OCI-LY1 (cell line): Measurements from ENCODE around the gene NOTCH4.

ENCODE experiments used
- H2AFZ ChIP-seq: fragments of 200-600 bp; sonication (generic), shearing (Covaris generic); 2 replicates; pipeline ENCODE4 v1.6.0; 2014; ENCODE audit warnings: antibody characterized with exemption, mild to moderate bottlenecking, low read length
- H3F3A ChIP-seq: fragments of 200-600 bp; sonication (generic), shearing (Covaris generic); 2 replicates; pipeline ENCODE4 v1.6.0; 2014; ENCODE audit warnings: mild to moderate bottlenecking, antibody characterized with exemption, low read length, moderate library complexity; ENCODE audit not compliant: insufficient read depth
- H3K27ac ChIP-seq: fragments of 200-600 bp; sonication (generic); 2 replicates; pipeline ENCODE4 v1.5.1; 2014; ENCODE audit warnings: low read length, mixed run types, mild to moderate bottlenecking, low read depth; ENCODE audit not compliant: poor library complexity, severe bottlenecking
- H3K27me3 ChIP-seq: fragments of 200-600 bp; sonication (generic); 2 replicates; pipeline ENCODE4 v1.6.0; 2014; ENCODE audit warnings: antibody characterized with exemption, mild to moderate bottlenecking, low read length, moderate library complexity; ENCODE audit not compliant: insufficient read depth
- H3K36me3 ChIP-seq: fragments of 200-600 bp; sonication (generic); 2 replicates; pipeline ENCODE4 v1.6.1; 2014; ENCODE audit warnings: mild to moderate bottlenecking, antibody characterized with exemption, low read length, moderate library complexity, mixed read lengths; ENCODE audit not compliant: insufficient read depth
- H3K4me1 ChIP-seq: fragments of 200-600 bp; sonication (generic); 2 replicates; pipeline ENCODE4 v1.5.1; 2014; ENCODE audit warnings: mild to moderate bottlenecking, low read length, moderate library complexity; ENCODE audit not compliant: insufficient read depth, severe bottlenecking
- H3K4me2 ChIP-seq: fragments of 200-600 bp; sonication (generic), shearing (Covaris generic); 2 replicates; pipeline ENCODE4 v1.6.1; 2014; ENCODE audit warnings: low read length
- H3K4me3 ChIP-seq: fragments of 200-600 bp; sonication (generic); 2 replicates; pipeline ENCODE4 v1.5.1; 2014; ENCODE audit warnings: low read length, low read depth, mild to moderate bottlenecking, mixed read lengths; ENCODE audit not compliant: poor library complexity, severe bottlenecking
- H3K79me2 ChIP-seq: fragments of 200-600 bp; shearing (Covaris generic); 2 replicates; pipeline ENCODE4 v1.6.1; 2016; ENCODE audit warnings: mixed run types, low read length, mixed read lengths; ENCODE audit not compliant: insufficient read depth
- H3K9ac ChIP-seq: fragments of 200-600 bp; sonication (generic), shearing (Covaris generic); 2 replicates; pipeline ENCODE4 v1.6.1; 2014; ENCODE audit warnings: mild to moderate bottlenecking, low read length, mixed read lengths
- H3K9me2 ChIP-seq: fragments of 200-600 bp; sonication (generic), shearing (Covaris generic); 2 replicates; pipeline ENCODE4 v1.6.1; 2014; ENCODE audit warnings: low read depth, mild to moderate bottlenecking, low read length, mixed read lengths
- H3K9me3 ChIP-seq: fragments of 200-600 bp; shearing (Covaris generic); 2 replicates; pipeline ENCODE4 v1.6.1; 2014; ENCODE audit warnings: low read length, mixed read lengths
- H4K20me1 ChIP-seq: fragments of 200-600 bp; sonication (generic), shearing (Covaris generic); 2 replicates; pipeline ENCODE4 v1.6.0; 2016; ENCODE audit warnings: mild to moderate bottlenecking, low read length; ENCODE audit not compliant: insufficient read depth
- EZH2 ChIP-seq: fragments of 200-600 bp; sonication (generic), shearing (Covaris generic); IDR thresholded peaks from 2 replicates; pipeline ENCODE4 v1.8.0; 2017; ENCODE audit warnings: borderline replicate concordance, mixed run types, mild to moderate bottlenecking, antibody characterized with exemption, low read length, moderate library complexity, mixed read lengths
- TF ChIP-seq, protein P1 (sequence below): fragments of 200-600 bp; sonication (generic), shearing (Covaris generic); IDR thresholded peaks from 2 replicates; pipeline ENCODE4 v1.5.1; 2017; ENCODE audit warnings: mild to moderate bottlenecking, antibody characterized with exemption, low read length, moderate library complexity, mixed read lengths

The NOTCH4 gene

DNA sequence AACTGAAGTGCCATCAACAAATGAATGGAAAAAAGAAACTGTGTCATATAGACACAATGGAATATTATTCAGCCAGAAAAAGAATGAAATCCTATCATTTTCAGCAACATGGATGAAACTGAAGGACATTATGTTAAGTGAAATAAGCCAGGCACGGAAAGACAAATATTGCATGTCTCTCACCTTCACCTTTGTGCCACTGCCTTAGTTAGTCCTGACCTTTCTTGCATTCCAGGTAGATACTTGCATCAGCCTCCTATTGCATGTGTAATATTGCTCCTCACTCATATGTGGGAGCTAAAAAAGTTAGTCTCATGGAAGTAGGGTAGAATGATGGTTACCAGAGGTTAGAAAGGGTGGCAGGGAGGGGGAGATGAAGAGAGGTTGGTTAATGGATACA, 14.9 kb downstream of the NOTCH4 start:
- Histone ChIP-seq H3K27me3 (0 out of 2 replicates have a peak, but pooled peaks cover 6% of the 10 kb centered on the region), H3F3A (no peaks in the 10 kb centered on the region), H3K4me2 (no peak overlapping the region), H3K4me1 (no peaks in the 10 kb centered on the region), H3K9me3 (no peaks in the 10 kb centered on the region), H3K4me3 (no peak overlapping the region), H4K20me1 (no peaks in the 10 kb centered on the region), H3K27ac (no peak overlapping the region), H3K9ac (no peak overlapping the region), H3K36me3 (no peaks in the 10 kb centered on the region), H3K79me2 (no peaks in the 10 kb centered on the region), H2AFZ (no peak overlapping the region), H3K9me2 (no peaks in the 10 kb centered on the region)
- TF ChIP-seq, protein P1, sequence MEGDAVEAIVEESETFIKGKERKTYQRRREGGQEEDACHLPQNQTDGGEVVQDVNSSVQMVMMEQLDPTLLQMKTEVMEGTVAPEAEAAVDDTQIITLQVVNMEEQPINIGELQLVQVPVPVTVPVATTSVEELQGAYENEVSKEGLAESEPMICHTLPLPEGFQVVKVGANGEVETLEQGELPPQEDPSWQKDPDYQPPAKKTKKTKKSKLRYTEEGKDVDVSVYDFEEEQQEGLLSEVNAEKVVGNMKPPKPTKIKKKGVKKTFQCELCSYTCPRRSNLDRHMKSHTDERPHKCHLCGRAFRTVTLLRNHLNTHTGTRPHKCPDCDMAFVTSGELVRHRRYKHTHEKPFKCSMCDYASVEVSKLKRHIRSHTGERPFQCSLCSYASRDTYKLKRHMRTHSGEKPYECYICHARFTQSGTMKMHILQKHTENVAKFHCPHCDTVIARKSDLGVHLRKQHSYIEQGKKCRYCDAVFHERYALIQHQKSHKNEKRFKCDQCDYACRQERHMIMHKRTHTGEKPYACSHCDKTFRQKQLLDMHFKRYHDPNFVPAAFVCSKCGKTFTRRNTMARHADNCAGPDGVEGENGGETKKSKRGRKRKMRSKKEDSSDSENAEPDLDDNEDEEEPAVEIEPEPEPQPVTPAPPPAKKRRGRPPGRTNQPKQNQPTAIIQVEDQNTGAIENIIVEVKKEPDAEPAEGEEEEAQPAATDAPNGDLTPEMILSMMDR, result no peak
- no peak for TF ChIP-seq EZH2

DNA sequence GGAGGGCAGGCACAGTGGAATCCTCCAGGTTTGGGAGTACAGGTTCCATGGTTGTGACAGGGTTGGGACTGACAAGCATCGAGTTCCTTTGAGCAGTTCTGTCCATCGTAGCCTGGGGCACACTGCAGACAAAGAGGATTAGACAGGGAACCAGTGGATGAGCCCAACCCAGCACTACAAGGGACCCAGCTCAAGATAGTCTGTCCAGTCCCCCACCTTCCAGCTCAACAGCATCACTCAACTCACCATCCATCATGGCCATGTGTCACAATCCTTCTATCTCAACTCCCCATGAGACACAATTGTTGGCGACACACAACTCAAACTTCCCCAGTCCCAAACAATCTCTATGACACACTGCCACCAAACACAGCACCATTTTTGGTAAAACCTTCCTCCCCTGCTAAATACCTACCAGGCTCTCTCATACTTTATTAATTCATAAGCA, 19.6 kb downstream of the NOTCH4 start:
- H3K4me2 ChIP-seq, result no peak overlapping the region
- no peaks in the 10 kb centered on the region for H3F3A ChIP-seq
- H3K79me2 ChIP-seq, result no peaks in the 10 kb centered on the region
- H3K4me1 ChIP-seq, result no peaks in the 10 kb centered on the region
- 0 out of 2 replicates have a peak, but pooled peaks cover 6% of the 10 kb centered on the region for H3K27me3 ChIP-seq
- no peak overlapping the region for H3K4me3 ChIP-seq
- H3K9me2 ChIP-seq, result no peaks in the 10 kb centered on the region
- no peak overlapping the region for H2AFZ ChIP-seq
- H3K27ac ChIP-seq, result no peak overlapping the region
- TF ChIP-seq, protein P1, result no peak
- no peak for TF ChIP-seq EZH2
- H3K36me3 ChIP-seq, result no peaks in the 10 kb centered on the region
- no peaks in the 10 kb centered on the region for H3K9me3 ChIP-seq
- no peak overlapping the region for H3K9ac ChIP-seq
- H4K20me1 ChIP-seq, result no peaks in the 10 kb centered on the region

DNA sequence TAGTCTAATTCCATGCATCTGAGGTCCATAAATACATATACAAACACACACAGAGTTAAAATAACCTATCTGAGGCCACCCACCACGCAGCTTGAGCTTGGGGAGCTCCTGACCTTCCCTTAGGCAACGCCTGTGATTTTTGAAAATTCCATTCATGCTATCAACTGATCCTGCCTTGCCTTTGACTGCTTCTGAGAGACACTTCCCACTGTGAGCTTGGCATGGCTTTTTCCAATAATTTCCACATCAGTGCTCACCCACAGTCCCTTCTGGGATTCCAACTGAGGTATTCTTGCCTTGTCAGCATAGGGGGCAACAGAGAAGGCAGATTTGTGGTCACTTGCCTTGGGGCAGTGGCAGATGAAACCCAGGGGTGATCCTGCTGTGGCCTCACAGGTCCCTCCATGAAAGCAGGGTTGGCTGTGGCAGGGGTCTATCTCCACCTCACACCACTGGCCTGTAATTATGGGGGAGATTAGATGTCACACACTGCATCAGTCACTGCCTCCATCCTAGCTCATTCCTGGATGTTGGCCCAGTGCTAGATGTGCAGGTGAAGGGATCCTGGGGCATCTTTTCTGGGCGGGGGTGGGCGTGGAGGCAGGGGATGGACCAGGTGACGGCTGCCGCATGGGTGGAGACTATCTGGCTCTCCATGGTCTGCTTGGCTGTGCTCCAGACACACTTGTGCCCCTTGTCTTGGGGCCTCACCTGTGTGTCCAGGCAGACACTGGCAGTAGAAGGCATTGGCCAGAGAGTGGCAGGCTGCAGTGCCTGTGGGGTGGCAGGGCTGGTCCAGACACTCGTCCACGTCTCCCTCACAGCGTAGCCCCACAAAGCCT, 20.2 kb downstream of the NOTCH4 start:
- H3K9me2 ChIP-seq, result no peaks in the 10 kb centered on the region
- no peak overlapping the region for H3K27ac ChIP-seq
- H3F3A ChIP-seq, result no peaks in the 10 kb centered on the region
- H3K36me3 ChIP-seq, result no peaks in the 10 kb centered on the region
- H3K9ac ChIP-seq, result no peak overlapping the region
- no peak overlapping the region for H2AFZ ChIP-seq
- no peaks in the 10 kb centered on the region for H4K20me1 ChIP-seq
- no peak overlapping the region for H3K4me3 ChIP-seq
- 0 out of 2 replicates have a peak, but pooled peaks cover 6% of the 10 kb centered on the region for H3K27me3 ChIP-seq
- TF ChIP-seq EZH2, result no peak
- TF ChIP-seq, protein P1, result no peak
- no peaks in the 10 kb centered on the region for H3K4me1 ChIP-seq
- H3K9me3 ChIP-seq, result no peaks in the 10 kb centered on the region
- no peak overlapping the region for H3K4me2 ChIP-seq
- no peaks in the 10 kb centered on the region for H3K79me2 ChIP-seq
